Ishikawa (cell line): ENCODE measurements around the gene MMP15.

Experiments
- RAD21 ChIP-seq: IDR thresholded peaks from 2 replicates; pipeline ENCODE4 v1.6.1; 2012; ENCODE audit warnings: low read depth
- USF1 ChIP-seq: IDR thresholded peaks from 2 replicates; pipeline ENCODE4 v1.6.1; 2012
- ZBTB7A ChIP-seq: IDR thresholded peaks from 2 replicates; pipeline ENCODE4 v1.6.1; 2012; ENCODE audit warnings: low read depth
- TF ChIP-seq, protein P1 (sequence below): IDR thresholded peaks from 2 replicates; pipeline ENCODE4 v1.6.1; 2012; ENCODE audit warnings: low read depth, mild to moderate bottlenecking

DNA sequence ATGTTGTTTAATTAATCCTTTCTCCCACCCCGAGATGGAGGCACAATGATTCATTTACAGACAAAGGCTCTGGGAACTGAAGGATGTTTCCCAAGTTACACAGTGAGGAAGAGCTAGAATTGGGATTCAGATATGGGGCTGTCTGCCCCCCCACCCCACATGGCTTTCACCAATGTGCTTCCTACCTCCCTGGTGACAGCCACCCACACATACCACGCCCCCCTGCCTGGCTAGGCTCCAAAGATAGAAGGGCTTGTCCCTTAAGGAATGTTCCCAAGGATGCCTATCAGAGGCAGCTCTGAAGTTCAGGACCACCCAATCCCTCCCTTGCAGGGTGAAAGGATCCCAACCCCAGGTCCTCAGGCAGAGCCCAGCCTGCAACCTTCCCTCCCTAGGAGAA lies 70.7 kb downstream of the MMP15 start:
- TF ChIP-seq RAD21 (no peak), USF1 (no peak), ZBTB7A (no peak)
- TF ChIP-seq, protein P1, sequence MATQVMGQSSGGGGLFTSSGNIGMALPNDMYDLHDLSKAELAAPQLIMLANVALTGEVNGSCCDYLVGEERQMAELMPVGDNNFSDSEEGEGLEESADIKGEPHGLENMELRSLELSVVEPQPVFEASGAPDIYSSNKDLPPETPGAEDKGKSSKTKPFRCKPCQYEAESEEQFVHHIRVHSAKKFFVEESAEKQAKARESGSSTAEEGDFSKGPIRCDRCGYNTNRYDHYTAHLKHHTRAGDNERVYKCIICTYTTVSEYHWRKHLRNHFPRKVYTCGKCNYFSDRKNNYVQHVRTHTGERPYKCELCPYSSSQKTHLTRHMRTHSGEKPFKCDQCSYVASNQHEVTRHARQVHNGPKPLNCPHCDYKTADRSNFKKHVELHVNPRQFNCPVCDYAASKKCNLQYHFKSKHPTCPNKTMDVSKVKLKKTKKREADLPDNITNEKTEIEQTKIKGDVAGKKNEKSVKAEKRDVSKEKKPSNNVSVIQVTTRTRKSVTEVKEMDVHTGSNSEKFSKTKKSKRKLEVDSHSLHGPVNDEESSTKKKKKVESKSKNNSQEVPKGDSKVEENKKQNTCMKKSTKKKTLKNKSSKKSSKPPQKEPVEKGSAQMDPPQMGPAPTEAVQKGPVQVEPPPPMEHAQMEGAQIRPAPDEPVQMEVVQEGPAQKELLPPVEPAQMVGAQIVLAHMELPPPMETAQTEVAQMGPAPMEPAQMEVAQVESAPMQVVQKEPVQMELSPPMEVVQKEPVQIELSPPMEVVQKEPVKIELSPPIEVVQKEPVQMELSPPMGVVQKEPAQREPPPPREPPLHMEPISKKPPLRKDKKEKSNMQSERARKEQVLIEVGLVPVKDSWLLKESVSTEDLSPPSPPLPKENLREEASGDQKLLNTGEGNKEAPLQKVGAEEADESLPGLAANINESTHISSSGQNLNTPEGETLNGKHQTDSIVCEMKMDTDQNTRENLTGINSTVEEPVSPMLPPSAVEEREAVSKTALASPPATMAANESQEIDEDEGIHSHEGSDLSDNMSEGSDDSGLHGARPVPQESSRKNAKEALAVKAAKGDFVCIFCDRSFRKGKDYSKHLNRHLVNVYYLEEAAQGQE, result no peak
